Upper lobe of right lung (tissue), 1 donor: Measurements from ENCODE around the gene SLC2A4. TPM values are rescaled to one million over a fixed set of nuclear protein-coding genes. Genes with fewer than 3 reads are reported as not detected.
A peak's percentile ranks its signal among the peaks of the same experiment; 100 is the strongest.

Experiments used
- ATAC-seq: fragments of 200-7000 bp; cut with Tn5 transposase; one replicate; pipeline ENCODE4 v1.9.1; 2020; ENCODE audit warnings: mild to moderate bottlenecking, moderate library complexity
- DNase-seq: peaks from one replicate; pipeline ENCODE4 v3.0.0-alpha.2; 2020
- H3K27ac ChIP-seq: fragments of 200-600 bp; one replicate; pipeline ENCODE4 v1.8.0; 2022
- H3K27me3 ChIP-seq: fragments of 200-600 bp; one replicate; pipeline ENCODE4 v1.8.0; 2022; ENCODE audit warnings: mild to moderate bottlenecking
- H3K36me3 ChIP-seq: fragments of 200-600 bp; one replicate; pipeline ENCODE4 v1.8.0; 2022
- H3K4me1 ChIP-seq: fragments of 200-600 bp; one replicate; pipeline ENCODE4 v1.8.0; 2022
- H3K4me3 ChIP-seq: fragments of 200-600 bp; one replicate; pipeline ENCODE4 v1.8.0; 2022; ENCODE audit warnings: mild to moderate bottlenecking
- H3K9me3 ChIP-seq: fragments of 200-600 bp; one replicate; pipeline ENCODE4 v1.8.0; 2022
- CTCF ChIP-seq: fragments of 200-600 bp; IDR thresholded peaks from one replicate; pipeline ENCODE4 v1.8.0; 2022; ENCODE audit warnings: antibody characterized with exemption
- intact Hi-C: fragments of 100-400 bp; cut with DNase I; formaldehyde crosslinking; loops from one replicate; pipeline ENCODE4 v1.11.0; 2022
- total RNA-seq: library from RNA; stranded (reverse); fragmentation: NEBNext Ultra II Directional; extraction: Animal tissue kit (Norgen Biotek cat#: 25700); gene quantifications from one replicate; pipeline ENCODE4 v1.2.1, GENCODE V29; 2021
- donor health status: DM: no; HTN: yes; CAD: no; lungs with severe emphysema.

SLC2A4 gene
- total RNA-seq, 1 donor from 2014 or later: 1.6 TPM

GRCh38 chr17:7315570-7316235 is 34.2 kb downstream of the SLC2A4 start:
- TF ChIP-seq CTCF: no peak
- H3K27me3 ChIP-seq: no peaks in the 10 kb centered on the region
- peak overlapping the region; percentile 98 for H3K27ac ChIP-seq
- peaks cover 19% of the 10 kb centered on the region for H3K4me1 ChIP-seq
- ATAC-seq: peak; percentile 4
- intact Hi-C loops: no loop called here
- H3K4me3 ChIP-seq: peak overlapping the region; percentile 90
- H3K36me3 ChIP-seq: peaks cover 64% of the 10 kb centered on the region
- no peaks in the 10 kb centered on the region for H3K9me3 ChIP-seq
- peak; percentile 75 for DNase-seq

- Histone ChIP-seq H3K9me3 (no peaks in the 10 kb centered on the region), H3K4me1 (peaks cover 19% of the 10 kb centered on the region), H3K27ac (no peak overlapping the region), H3K4me3 (no peak overlapping the region), H3K27me3 (no peaks in the 10 kb centered on the region), H3K36me3 (peaks cover 64% of the 10 kb centered on the region)
- intact Hi-C loops: no loop called here
- no peak for TF ChIP-seq CTCF
- DNase-seq (no peak), ATAC-seq (no peak)
Measured at GRCh38 chr17:7317161-7317803, 35.8 kb downstream of the SLC2A4 start.

GRCh38 chr17:7318121-7318860 is 36.8 kb downstream of the SLC2A4 start:
- peaks cover 64% of the 10 kb centered on the region for H3K36me3 ChIP-seq
- H3K4me3 ChIP-seq: no peak overlapping the region
- intact Hi-C loops: no loop called here
- no peak overlapping the region for H3K27ac ChIP-seq
- ATAC-seq (no peak), DNase-seq (no peak)
- TF ChIP-seq CTCF: no peak
- peaks cover 19% of the 10 kb centered on the region for H3K4me1 ChIP-seq
- no peaks in the 10 kb centered on the region for H3K9me3 ChIP-seq
- H3K27me3 ChIP-seq: no peaks in the 10 kb centered on the region

- no peak overlapping the region for H3K27ac ChIP-seq
- no peak for TF ChIP-seq CTCF
- H3K9me3 ChIP-seq: no peaks in the 10 kb centered on the region
- H3K27me3 ChIP-seq: no peaks in the 10 kb centered on the region
- DNase-seq (no peak), ATAC-seq (no peak)
- peaks cover 72% of the 10 kb centered on the region for H3K36me3 ChIP-seq
- peaks cover under 1% of the 10 kb centered on the region for H3K4me1 ChIP-seq
- H3K4me3 ChIP-seq: no peak overlapping the region
- intact Hi-C loops: no loop called here
Measured at GRCh38 chr17:7321466-7321865, 39.9 kb downstream of the SLC2A4 start.

- no peaks in the 10 kb centered on the region for H3K4me1 ChIP-seq
- intact Hi-C loops: no loop called here
- TF ChIP-seq CTCF: no peak
- no peak overlapping the region for H3K27ac ChIP-seq
- no peaks in the 10 kb centered on the region for H3K27me3 ChIP-seq
- H3K4me3 ChIP-seq: no peak overlapping the region
- DNase-seq (no peak), ATAC-seq (no peak)
- H3K36me3 ChIP-seq: peaks cover 64% of the 10 kb centered on the region
- no peaks in the 10 kb centered on the region for H3K9me3 ChIP-seq
Measured at GRCh38 chr17:7322520-7323194, 41.1 kb downstream of the SLC2A4 start.
